Upper lobe of left lung (tissue), 6 donors: Measurements from ENCODE around the gene ATP4B. TPM values are rescaled to one million over a fixed set of nuclear protein-coding genes. Genes with fewer than 3 reads are reported as not detected.

Experiments
- ATAC-seq, 2 donors: fragments of 200-7000 bp; cut with Tn5 transposase; one replicate each; pipeline ENCODE4 v1.9.1; 2022; ENCODE audit warnings: mild to moderate bottlenecking in 2 of 2, moderate library complexity in 2 of 2; ENCODE audit not compliant: low FRiP score in 2 of 2
- DNase-seq, 2 donors: peaks; one replicate each; pipeline ENCODE4 v3.0.0-alpha.2; 2019 to 2020
- H3K27ac ChIP-seq, 4 donors: fragments of 200-600 bp; sonication (generic); one replicate each; pipeline ENCODE4 v1.5.1; 2016 to 2019
- H3K27me3 ChIP-seq, 4 donors: fragments of 200-600 bp; sonication (generic); one replicate each; pipeline ENCODE4 v1.5.1; 2017 to 2019
- H3K36me3 ChIP-seq, 4 donors: fragments of 200-600 bp; sonication (generic); one replicate each; pipeline ENCODE4 v1.5.1; 2016 to 2019
- H3K4me1 ChIP-seq, 4 donors: fragments of 200-600 bp; sonication (generic); one replicate each; pipeline ENCODE4 v1.5.1; 2018 to 2019
- H3K4me3 ChIP-seq, 4 donors: fragments of 200-600 bp; sonication (generic); one replicate each; pipeline ENCODE4 v1.5.1; 2017 to 2019; ENCODE audit warnings: mild to moderate bottlenecking in 2 of 4, moderate library complexity in 1 of 4
- H3K9me3 ChIP-seq, 4 donors: fragments of 200-600 bp; sonication (generic); one replicate each; pipeline ENCODE4 v1.5.1; 2018 to 2019
- EP300 ChIP-seq, 4 donors: sonication (generic); formaldehyde crosslinking; IDR thresholded peaks; one replicate each; pipeline ENCODE4 v1.5.1; 2017; ENCODE audit warnings: antibody characterized with exemption in 4 of 4, control low read depth in 2 of 4
- POLR2A ChIP-seq, 4 donors: fragments of 450-650 bp; IDR thresholded peaks; one replicate each; pipeline ENCODE4 v1.5.1; 2016 to 2017; ENCODE audit warnings: antibody characterized with exemption in 4 of 4, mild to moderate bottlenecking in 2 of 4
- POLR2AphosphoS5 ChIP-seq, 2 donors: sonication (generic); formaldehyde crosslinking; IDR thresholded peaks; one replicate each; pipeline ENCODE4 v1.5.1; 2017; ENCODE audit warnings: antibody characterized with exemption in 2 of 2
- WGBS, 2 donors: methylation state at CpG; one replicate each; pipeline ENCODE4 v1.1.5; 2017 to 2018; 5-methylcytosine and 5-hydroxymethylcytosine counted together
- total RNA-seq, 6 donors: library from RNA; depleted of rRNA in 4 of 6; stranded (reverse); fragments of >200 nt in 4 of 6; gene quantifications; one replicate each; pipeline versions ENCODE4 v1.1.0 to v1.2.1, GENCODE V29; 2016 to 2021
- TF ChIP-seq, protein P1 (sequence below), 6 experiments: fragments of 450-650 bp in 4 of 6; fragments of 200-600 bp in 2 of 6; sonication (generic) in 2 of 6; IDR thresholded peaks; one replicate each; pipeline ENCODE4 v1.5.1; 2016 to 2019; ENCODE audit warnings: antibody characterized with exemption in 6 of 6
- donor health status: DM: no; HTN: no; CAD: no; lungs with moderate emphysema.
- donor health status: DM: no; HTN: yes; CAD: no; lungs with severe emphysema.

The ATP4B gene
- total RNA-seq, 6 donors from 2014 or later, result not detected

- H3K27ac ChIP-seq, result no peak overlapping the region
- H3K4me1 ChIP-seq, result no peaks in the 10 kb centered on the region
- no peak for TF ChIP-seq POLR2A (IDR thresholded peaks at IDR 0.05)
- TF ChIP-seq, protein P1, sequence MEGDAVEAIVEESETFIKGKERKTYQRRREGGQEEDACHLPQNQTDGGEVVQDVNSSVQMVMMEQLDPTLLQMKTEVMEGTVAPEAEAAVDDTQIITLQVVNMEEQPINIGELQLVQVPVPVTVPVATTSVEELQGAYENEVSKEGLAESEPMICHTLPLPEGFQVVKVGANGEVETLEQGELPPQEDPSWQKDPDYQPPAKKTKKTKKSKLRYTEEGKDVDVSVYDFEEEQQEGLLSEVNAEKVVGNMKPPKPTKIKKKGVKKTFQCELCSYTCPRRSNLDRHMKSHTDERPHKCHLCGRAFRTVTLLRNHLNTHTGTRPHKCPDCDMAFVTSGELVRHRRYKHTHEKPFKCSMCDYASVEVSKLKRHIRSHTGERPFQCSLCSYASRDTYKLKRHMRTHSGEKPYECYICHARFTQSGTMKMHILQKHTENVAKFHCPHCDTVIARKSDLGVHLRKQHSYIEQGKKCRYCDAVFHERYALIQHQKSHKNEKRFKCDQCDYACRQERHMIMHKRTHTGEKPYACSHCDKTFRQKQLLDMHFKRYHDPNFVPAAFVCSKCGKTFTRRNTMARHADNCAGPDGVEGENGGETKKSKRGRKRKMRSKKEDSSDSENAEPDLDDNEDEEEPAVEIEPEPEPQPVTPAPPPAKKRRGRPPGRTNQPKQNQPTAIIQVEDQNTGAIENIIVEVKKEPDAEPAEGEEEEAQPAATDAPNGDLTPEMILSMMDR (IDR thresholded peaks at IDR 0.05), result no peak
- no peak for TF ChIP-seq EP300 (IDR thresholded peaks at IDR 0.05)
- no peak for TF ChIP-seq POLR2AphosphoS5 (IDR thresholded peaks at IDR 0.05)
- DNase-seq, result no peak
- no peak for ATAC-seq
- no peak overlapping the region for H3K4me3 ChIP-seq
- H3K36me3 ChIP-seq, result peaks cover 23 to 92% (median 81%) of the 10 kb centered on the region in 4 donors
- H3K27me3 ChIP-seq, result no peaks in the 10 kb centered on the region
- 98 to 100% methylated on average over 2 to 6 of the region's 7 CpGs for WGBS, 2 donors
- no peaks in the 10 kb centered on the region for H3K9me3 ChIP-seq
Measured at GRCh38 chr13:113635048-113635420, 23.0 kb downstream of the ATP4B start.

GRCh38 chr13:113634279-113635047 is 23.5 kb downstream of the ATP4B start:
- Histone ChIP-seq H3K27ac (no peak overlapping the region), H3K4me3 (no peak overlapping the region), H3K9me3 (no peaks in the 10 kb centered on the region), H3K4me1 (no peaks in the 10 kb centered on the region), H3K36me3 (peaks cover 23 to 89% (median 78%) of the 10 kb centered on the region in 4 donors), H3K27me3 (no peaks in the 10 kb centered on the region)
- 92 to 97% methylated on average over 16 of the region's 16 CpGs for WGBS, 2 donors
- DNase-seq (no peak), ATAC-seq (no peak)
- no peak for TF ChIP-seq POLR2AphosphoS5 (IDR thresholded peaks at IDR 0.05)
- TF ChIP-seq POLR2A (IDR thresholded peaks at IDR 0.05), result no peak

- no peak overlapping the region for H3K27ac ChIP-seq
- H3K4me3 ChIP-seq, result no peak overlapping the region
- no peaks in the 10 kb centered on the region for H3K9me3 ChIP-seq
- TF ChIP-seq EP300 (IDR thresholded peaks at IDR 0.05) (no peak), POLR2A (IDR thresholded peaks at IDR 0.05) (no peak), POLR2AphosphoS5 (IDR thresholded peaks at IDR 0.05) (no peak)
- TF ChIP-seq, protein P1 (IDR thresholded peaks at IDR 0.05), result no peak
- DNase-seq (peak in 1 of 2 donors; percentile 49), ATAC-seq (no peak)
- peaks cover 22 to 83% (median 73%) of the 10 kb centered on the region in 4 donors for H3K36me3 ChIP-seq
- no peaks in the 10 kb centered on the region for H3K27me3 ChIP-seq
- WGBS, 2 donors, result 96 to 98% methylated on average over 9 to 18 of the region's 18 CpGs
- no peaks in the 10 kb centered on the region for H3K4me1 ChIP-seq
Measured at GRCh38 chr13:113633485-113633873, 24.5 kb downstream of the ATP4B start.

DNA sequence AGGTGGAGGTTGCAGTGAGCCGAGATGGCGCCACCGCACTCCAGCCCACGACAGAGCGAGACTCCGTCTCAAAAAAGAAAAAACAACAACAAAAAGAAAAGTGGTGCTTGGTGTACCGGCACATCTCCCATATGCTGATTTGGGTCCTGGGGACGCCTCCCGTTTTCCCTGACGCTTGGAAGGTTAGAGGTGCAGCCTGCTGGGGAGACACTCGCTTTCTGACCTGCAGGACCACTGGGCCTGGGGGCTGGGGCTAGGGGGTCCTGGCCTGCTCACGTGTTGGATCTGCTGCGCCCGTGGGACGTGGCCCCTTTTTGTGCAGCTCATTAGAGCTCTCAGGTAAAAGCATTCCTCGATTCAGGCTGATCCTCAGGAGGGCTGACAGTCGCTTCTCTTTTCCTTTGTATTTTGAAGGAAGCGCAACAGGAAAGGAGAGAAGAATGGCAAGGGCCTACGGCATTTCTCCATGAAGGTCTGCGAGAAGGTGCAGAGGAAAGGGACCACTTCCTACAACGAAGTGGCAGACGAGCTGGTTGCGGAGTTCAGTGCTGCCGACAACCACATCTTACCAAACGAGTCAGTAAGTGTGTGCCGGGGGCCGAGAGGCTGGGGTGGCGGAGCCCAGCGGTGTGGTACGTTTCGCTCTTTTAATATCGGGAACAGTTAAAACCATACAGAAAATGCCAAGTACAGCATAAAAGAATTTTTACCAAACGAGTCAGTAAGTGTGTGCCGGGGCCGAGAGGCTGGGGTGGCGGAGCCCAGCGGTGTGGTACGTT is 25.1 kb downstream of the ATP4B start:
- DNase-seq (peak in 1 of 2 donors; percentile 61), ATAC-seq (no peak)
- no peaks in the 10 kb centered on the region for H3K9me3 ChIP-seq
- H3K4me3 ChIP-seq, result no peak overlapping the region
- no peak overlapping the region for H3K27ac ChIP-seq
- 96% methylated on average over 38 of the region's 38 CpGs for WGBS, 2 donors
- H3K27me3 ChIP-seq, result no peaks in the 10 kb centered on the region
- TF ChIP-seq EP300 (IDR thresholded peaks at IDR 0.05) (no peak), POLR2A (IDR thresholded peaks at IDR 0.05) (no peak), POLR2AphosphoS5 (IDR thresholded peaks at IDR 0.05) (no peak)
- TF ChIP-seq, protein P1 (IDR thresholded peaks at IDR 0.05), result no peak
- H3K36me3 ChIP-seq, result peaks cover 16 to 77% (median 68%) of the 10 kb centered on the region in 4 donors
- no peaks in the 10 kb centered on the region for H3K4me1 ChIP-seq

DNA sequence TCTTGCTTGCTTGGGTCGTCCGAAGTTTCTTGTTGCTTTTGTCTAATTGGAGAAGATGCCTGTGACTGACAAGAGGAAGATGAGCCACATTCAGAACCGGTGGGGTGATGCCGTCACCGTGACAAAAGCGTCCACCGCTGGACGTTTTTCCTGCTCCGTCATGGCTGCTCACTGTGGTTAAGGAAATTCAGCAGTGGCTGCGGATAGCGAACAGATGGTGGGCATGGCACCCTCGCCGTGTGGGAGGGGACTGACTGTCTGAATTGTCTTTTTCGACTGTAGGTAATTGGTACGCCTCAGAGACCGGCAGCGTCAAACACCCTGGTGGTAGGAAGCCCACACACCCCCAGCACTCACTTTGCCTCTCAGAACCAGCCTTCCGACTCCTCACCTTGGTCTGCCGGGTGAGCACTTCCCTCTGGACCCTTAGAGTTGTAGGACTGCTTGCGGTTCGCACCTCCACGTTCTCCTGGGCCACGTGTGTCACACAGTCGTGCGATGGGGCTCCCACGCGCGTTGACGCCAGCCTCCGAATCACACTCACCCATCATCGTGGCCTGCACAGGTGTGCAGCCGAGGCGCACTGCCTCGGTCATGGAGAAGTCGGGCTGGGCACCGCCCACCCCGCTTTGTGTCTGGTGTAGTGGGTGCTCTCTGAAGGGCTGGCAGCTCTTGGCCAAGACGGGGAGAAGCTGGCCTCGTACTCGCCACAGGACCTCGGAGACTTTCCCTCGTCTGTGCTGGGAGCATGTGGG is 26.5 kb downstream of the ATP4B start:
- Histone ChIP-seq H3K27ac (no peak overlapping the region), H3K4me3 (no peak overlapping the region), H3K27me3 (no peaks in the 10 kb centered on the region), H3K36me3 (peaks cover 8 to 63% (median 54%) of the 10 kb centered on the region in 4 donors), H3K4me1 (no peaks in the 10 kb centered on the region), H3K9me3 (no peaks in the 10 kb centered on the region)
- DNase-seq (peak in 1 of 2 donors; percentile 62), ATAC-seq (no peak)
- TF ChIP-seq, protein P1 (IDR thresholded peaks at IDR 0.05), result no peak
- TF ChIP-seq EP300 (IDR thresholded peaks at IDR 0.05), result no peak
- no peak for TF ChIP-seq POLR2AphosphoS5 (IDR thresholded peaks at IDR 0.05)
- no peak for TF ChIP-seq POLR2A (IDR thresholded peaks at IDR 0.05)
- 94 to 96% methylated on average over 26 to 42 of the region's 42 CpGs for WGBS, 2 donors
